ENCODE measurements around the gene CRYBG1.

- TF ChIP-seq, protein P1, sequence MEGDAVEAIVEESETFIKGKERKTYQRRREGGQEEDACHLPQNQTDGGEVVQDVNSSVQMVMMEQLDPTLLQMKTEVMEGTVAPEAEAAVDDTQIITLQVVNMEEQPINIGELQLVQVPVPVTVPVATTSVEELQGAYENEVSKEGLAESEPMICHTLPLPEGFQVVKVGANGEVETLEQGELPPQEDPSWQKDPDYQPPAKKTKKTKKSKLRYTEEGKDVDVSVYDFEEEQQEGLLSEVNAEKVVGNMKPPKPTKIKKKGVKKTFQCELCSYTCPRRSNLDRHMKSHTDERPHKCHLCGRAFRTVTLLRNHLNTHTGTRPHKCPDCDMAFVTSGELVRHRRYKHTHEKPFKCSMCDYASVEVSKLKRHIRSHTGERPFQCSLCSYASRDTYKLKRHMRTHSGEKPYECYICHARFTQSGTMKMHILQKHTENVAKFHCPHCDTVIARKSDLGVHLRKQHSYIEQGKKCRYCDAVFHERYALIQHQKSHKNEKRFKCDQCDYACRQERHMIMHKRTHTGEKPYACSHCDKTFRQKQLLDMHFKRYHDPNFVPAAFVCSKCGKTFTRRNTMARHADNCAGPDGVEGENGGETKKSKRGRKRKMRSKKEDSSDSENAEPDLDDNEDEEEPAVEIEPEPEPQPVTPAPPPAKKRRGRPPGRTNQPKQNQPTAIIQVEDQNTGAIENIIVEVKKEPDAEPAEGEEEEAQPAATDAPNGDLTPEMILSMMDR (conservative IDR thresholded peaks at IDR 0.05; ENCODE audit: low read length): no peak
- TF ChIP-seq EZH2phosphoT487 (IDR thresholded peaks at IDR 0.05; ENCODE audit: borderline replicate concordance): no peak
These were observed 57.1 kb downstream of the CRYBG1 start for GRCh38 chr6:106417572-106418147.

All from Loucy (cell line).